ENCODE data around the gene ALPL. TPM values are rescaled to one million over a fixed set of nuclear protein-coding genes. Genes with fewer than 3 reads are reported as not detected.

The ALPL gene
- total RNA-seq, 2 experiments from 2014 or later = not detected

GRCh38 chr1:21573475-21573874, 64.3 kb downstream of the ALPL start:
- intact Hi-C loops (cut with micrococcal nuclease) = no loop called here
- Mint-ChIP-seq H3K4me3 (no peak overlapping the region), H3K27ac (no peak overlapping the region), H3K27me3 (peaks cover 10% of the 10 kb centered on the region), H3K9me3 (no peaks in the 10 kb centered on the region), H3K36me3 (ENCODE audit: low read depth) (no peaks in the 10 kb centered on the region), H3K4me1 (ENCODE audit: low read depth) (no peaks in the 10 kb centered on the region)
- TF ChIP-seq CTCF (IDR thresholded peaks at IDR 0.05) = no peak
- no peak for DNase-seq
- CTCF ChIA-PET = interaction anchor here (0.7 to 1.0 kb wide), 2 partner anchors 11 to 357 kb away, joined by 3 read pairs; no protein-coding TSS in a partner anchor
- no peak for ATAC-seq
- POLR2A ChIA-PET = interaction anchor here (0.7 kb wide), 1 partner anchor 794 kb away, joined by 3 read pairs; no protein-coding TSS in a partner anchor

GRCh38 chr1:21573971-21574465, 64.8 kb downstream of the ALPL start:
- no peaks in the 10 kb centered on the region for H3K4me1 Mint-ChIP-seq (ENCODE audit: low read depth)
- ATAC-seq (no peak), DNase-seq (peak; percentile 62)
- H3K27ac Mint-ChIP-seq = no peak overlapping the region
- peaks cover 10% of the 10 kb centered on the region for H3K27me3 Mint-ChIP-seq
- H3K9me3 Mint-ChIP-seq = no peaks in the 10 kb centered on the region
- ChIA-PET POLR2A (interaction anchor here (0.7 kb wide), 1 partner anchor 794 kb away, joined by 3 read pairs; no protein-coding TSS in a partner anchor), CTCF (interaction anchor here (0.7 to 1.0 kb wide), 2 partner anchors 12 to 357 kb away, joined by 3 read pairs; no protein-coding TSS in a partner anchor)
- no peak for TF ChIP-seq CTCF (IDR thresholded peaks at IDR 0.05)
- H3K36me3 Mint-ChIP-seq (ENCODE audit: low read depth) = no peaks in the 10 kb centered on the region
- intact Hi-C loops (cut with micrococcal nuclease) = no loop called here
- no peak overlapping the region for H3K4me3 Mint-ChIP-seq

GRCh38 chr1:21574466-21575151, 65.4 kb downstream of the ALPL start:
- peaks cover 10% of the 10 kb centered on the region for H3K27me3 Mint-ChIP-seq
- ATAC-seq = no peak
- CTCF ChIA-PET = no interaction called here
- H3K4me3 Mint-ChIP-seq = no peak overlapping the region
- POLR2A ChIA-PET = interaction anchor here (0.7 kb wide), 1 partner anchor 793 kb away, joined by 3 read pairs; no protein-coding TSS in a partner anchor
- H3K4me1 Mint-ChIP-seq (ENCODE audit: low read depth) = no peaks in the 10 kb centered on the region
- no peak for TF ChIP-seq CTCF (IDR thresholded peaks at IDR 0.05)
- no peaks in the 10 kb centered on the region for H3K36me3 Mint-ChIP-seq (ENCODE audit: low read depth)
- no peak for DNase-seq
- H3K9me3 Mint-ChIP-seq = no peaks in the 10 kb centered on the region
- no peak overlapping the region for H3K27ac Mint-ChIP-seq
- intact Hi-C loops (cut with micrococcal nuclease) = no loop called here

- Mint-ChIP-seq H3K4me1 (ENCODE audit: low read depth) (no peaks in the 10 kb centered on the region), H3K27ac (no peak overlapping the region), H3K36me3 (ENCODE audit: low read depth) (no peaks in the 10 kb centered on the region), H3K9me3 (no peaks in the 10 kb centered on the region), H3K27me3 (peaks cover 10% of the 10 kb centered on the region), H3K4me3 (no peak overlapping the region)
- POLR2A ChIA-PET = no interaction called here
- ATAC-seq (no peak), DNase-seq (no peak)
- no peak for TF ChIP-seq CTCF (IDR thresholded peaks at IDR 0.05)
- intact Hi-C loops (cut with micrococcal nuclease) = no loop called here
- CTCF ChIA-PET = no interaction called here
These were observed 66.2 kb downstream of the ALPL start for GRCh38 chr1:21575351-21575942.
